GM12878 (cell line): Measurements from ENCODE around the gene EYS. TPM values are rescaled to one million over a fixed set of nuclear protein-coding genes. Genes with fewer than 3 reads are reported as not detected.

Experiments used
- ATAC-seq: fragments of 200-7000 bp; cut with Tn5 transposase; 3 replicates; pipeline ENCODE4 v1.9.1; 2020; ENCODE audit warnings: mild to moderate bottlenecking, moderate library complexity
- BruUV-seq: library from RNA; stranded (reverse); fragments of 400-500 nt; replicated peaks from 2 replicates; lab custom pipeline; 2021; lab: Mats Ljungman, UMichigan
- CTCF ChIA-PET: fragments of 300-600 bp; sonication (Branson Sonifier 250); formaldehyde crosslinking; extraction: SDS; loops from one replicate; lab custom pipeline; 2021; ENCODE audit warnings: inconsistent platforms; lab: Yijun Ruan, JAX
- POLR2A ChIA-PET: fragments of 350-600 bp; formaldehyde crosslinking; extraction: SDS; loops from one replicate; lab custom pipeline; 2021; ENCODE audit warnings: inconsistent platforms; lab: Charles Lee
- RAD21 ChIA-PET: fragments of 300-600 bp; sonication (Branson Sonifier 250); formaldehyde crosslinking; loops from one replicate; lab custom pipeline; 2023; ENCODE audit warnings: antibody characterized with exemption; ENCODE audit not compliant: unreplicated experiment; lab: Charles Lee
- SMC1A ChIA-PET: fragments of 300-600 bp; sonication (Branson Sonifier 250); formaldehyde crosslinking; loops from one replicate; lab custom pipeline; 2023; ENCODE audit not compliant: unreplicated experiment, uncharacterized antibody; lab: Charles Lee
- DNase-seq: peaks from one replicate; pipeline ENCODE4 v3.0.0-alpha.2; 2011; ENCODE audit warnings: low read depth, low spot score
- FAIRE-seq: peaks from 3 replicates; lab custom pipeline; 2011; peaks lifted over from hg19 to GRCh38; lab: Jason Lieb, UNC
- H2AFZ ChIP-seq: 2 replicates; pipeline ENCODE4 v1.6.0; 2011; ENCODE audit warnings: low read depth, low read length, control low read depth; ENCODE audit not compliant: control insufficient read depth
- H3K27ac ChIP-seq: 2 replicates; pipeline ENCODE4 v1.5.1; 2011; ENCODE audit warnings: control low read depth; ENCODE audit not compliant: control insufficient read depth, insufficient read depth
- H3K27me3 ChIP-seq, 2 experiments: replicated peaks in 1 of 2; 2 replicates each; pipeline versions ENCODE4 v1.6.0 to v1.6.1; 2011; ENCODE audit warnings: low read length in 1 of 2; ENCODE audit not compliant: control insufficient read depth in 2 of 2, insufficient read depth in 2 of 2
- H3K36me3 ChIP-seq, 2 experiments: 2 replicates each; pipeline ENCODE4 v1.5.1; 2011; ENCODE audit warnings: low read length in 1 of 2; ENCODE audit not compliant: control insufficient read depth in 2 of 2, insufficient read depth in 2 of 2
- H3K4me1 ChIP-seq: 2 replicates; pipeline ENCODE4 v1.6.1; 2011; ENCODE audit warnings: mild to moderate bottlenecking, low read length, moderate library complexity, mixed read lengths; ENCODE audit not compliant: control insufficient read depth, insufficient read depth
- H3K4me2 ChIP-seq: 2 replicates; pipeline ENCODE4 v1.6.0; 2011; ENCODE audit warnings: control low read depth; ENCODE audit not compliant: control insufficient read depth, insufficient read depth
- H3K4me3 ChIP-seq: fragments of 200-600 bp; sonication (generic); 2 replicates; pipeline ENCODE4 v1.5.1; 2016
- H3K79me2 ChIP-seq: 2 replicates; pipeline ENCODE4 v1.6.0; 2011; ENCODE audit warnings: low read length; ENCODE audit not compliant: control insufficient read depth, insufficient read depth
- H3K9ac ChIP-seq: 2 replicates; pipeline ENCODE4 v1.8.0; 2011; ENCODE audit warnings: low read length, control low read depth, mixed read lengths; ENCODE audit not compliant: control insufficient read depth, insufficient read depth
- H3K9me3 ChIP-seq: replicated peaks from 3 replicates; pipeline ENCODE4 v1.5.1; 2011; ENCODE audit warnings: mild to moderate bottlenecking, low read length; ENCODE audit not compliant: control insufficient read depth, insufficient read depth
- H4K20me1 ChIP-seq: 2 replicates; pipeline ENCODE4 v1.6.0; 2011; ENCODE audit not compliant: control insufficient read depth, insufficient read depth
- CEBPZ ChIP-seq: fragments of 150-350 bp; IDR thresholded peaks from 2 replicates; pipeline ENCODE4 v1.6.1; 2016; ENCODE audit warnings: low read depth, low read length
- CREB1 ChIP-seq: IDR thresholded peaks from 2 replicates; pipeline ENCODE4 v1.6.1; 2012; ENCODE audit warnings: low read depth, mild to moderate bottlenecking, inconsistent platforms
- E4F1 ChIP-seq: fragments of 450-650 bp; IDR thresholded peaks from 2 replicates; pipeline ENCODE4 v1.6.1; 2018; ENCODE audit warnings: borderline replicate concordance, mild to moderate bottlenecking; ENCODE audit not compliant: partially characterized antibody
- EGR1 ChIP-seq, 2 experiments: IDR thresholded peaks; 1 replicate in 1 of 2; 2 replicates in 1 of 2; pipeline ENCODE4 v1.6.1; 2011 to 2012; ENCODE audit warnings: low read depth in 2 of 2, low read length in 2 of 2, borderline replicate concordance in 1 of 2, mild to moderate bottlenecking in 1 of 2, moderate library complexity in 1 of 2
- GATAD2B ChIP-seq: fragments of 450-650 bp; conservative IDR thresholded peaks from 2 replicates; pipeline ENCODE4 v1.6.1; 2017; ENCODE audit warnings: low read depth, mild to moderate bottlenecking, moderate library complexity
- MXI1 ChIP-seq: fragments of 150-350 bp; IDR thresholded peaks from 2 replicates; pipeline ENCODE4 v1.6.1; 2011; ENCODE audit warnings: low read depth, mild to moderate bottlenecking, inconsistent platforms, low read length, improper control_type of control experiment
- MYB ChIP-seq: fragments of 150-350 bp; IDR thresholded peaks from 2 replicates; pipeline ENCODE4 v1.6.1; 2014; ENCODE audit warnings: mild to moderate bottlenecking, low read depth, low read length, borderline replicate concordance
- NR2C1 ChIP-seq: fragments of 450-650 bp; IDR thresholded peaks from 2 replicates; pipeline ENCODE4 v1.6.1; 2017; ENCODE audit warnings: antibody characterized with exemption, mild to moderate bottlenecking, moderate library complexity
- PAX5 ChIP-seq: IDR thresholded peaks from 2 replicates; pipeline ENCODE4 v1.6.1; 2011; ENCODE audit warnings: low read depth, low read length, borderline replicate concordance
- RELA ChIP-seq: fragments of 450-650 bp; IDR thresholded peaks from 2 replicates; pipeline ENCODE4 v1.8.0; 2014; ENCODE audit warnings: borderline replicate concordance; ENCODE audit not compliant: partially characterized antibody
- SPI1 ChIP-seq: IDR thresholded peaks from 2 replicates; pipeline ENCODE4 v1.6.1; 2011; ENCODE audit warnings: low read depth, mild to moderate bottlenecking, low read length, moderate library complexity, borderline replicate concordance; ENCODE audit not compliant: insufficient read depth
- TAF1 ChIP-seq: IDR thresholded peaks from 2 replicates; pipeline ENCODE4 v1.6.1; 2011; ENCODE audit warnings: mild to moderate bottlenecking, low read depth, low read length, borderline replicate concordance
- USF1 ChIP-seq: IDR thresholded peaks from 2 replicates; pipeline ENCODE4 v1.6.1; 2011; ENCODE audit warnings: borderline replicate concordance, low read depth, mild to moderate bottlenecking, moderate library complexity, mixed read lengths, low read length; ENCODE audit not compliant: insufficient read depth; ENCODE audit errors: extremely low read length
- WGBS: methylation state at CpG from one replicate; pipeline ENCODE4 v1.1.6; 2016; ENCODE audit warnings: low lambda C conversion rate; ENCODE audit not compliant: insufficient replicate concordance, insufficient coverage; ENCODE audit errors: missing lambda C conversion rate; 5-methylcytosine and 5-hydroxymethylcytosine counted together
- in situ Hi-C: fragments of 300-500 bp; cut with MboI; formaldehyde crosslinking; loops from 9 replicates; pipeline ENCODE4 v1.14.3; 2018; ENCODE audit warnings: mixed read lengths
- intact Hi-C: fragments of 100-400 bp; cut with micrococcal nuclease; formaldehyde crosslinking; loops from one replicate; pipeline ENCODE4 v1.14.2; 2022; ENCODE audit not compliant: unreplicated experiment
- polyA plus RNA-seq, 11 experiments: library from polyadenylated mRNA; depleted of rRNA in 4 of 11; unstranded in 6 of 11; stranded (reverse) in 5 of 11; fragments of >200 nt; fragmentation: Nextera tagmentation in 4 of 11; fragmentation: Illumina TruSeq in 1 of 11; extraction: Ambion mirVana in 4 of 11; extraction: Trizol in 1 of 11; gene quantifications; 1 replicate in 1 of 11; 2 replicates in 10 of 11; pipeline versions ENCODE4 v1.2.1 to v1.2.3, GENCODE V29; 2011 to 2016; ENCODE audit warnings: inconsistent platforms in 2 of 11, missing spikeins in 2 of 11, low read depth in 1 of 11
- total RNA-seq, 4 experiments: library from RNA; depleted of rRNA in 3 of 4; stranded (reverse); fragments of >200 nt in 3 of 4; fragmentation: Illumina TruSeq in 1 of 4; extraction: Trizol in 1 of 4; gene quantifications; 2 replicates each; pipeline versions ENCODE4 v1.2.1 to v1.2.3, GENCODE V29; 2013 to 2021

Gene EYS
- total and polyA plus RNA-seq, 10 of the 15 experiments (the other 5 are each of a cell fraction or from before 2014, with no cell fraction given), result under 0.01 to 0.14 (median 0.02) TPM; not detected in 1

GRCh38 chr6:64034291-64034690 lies 1672.7 kb downstream of the EYS start:
- Histone ChIP-seq H3K4me3 (no peak overlapping the region), H3K27ac (no peak overlapping the region), H3K9me3 (no peaks in the 10 kb centered on the region), H3K9ac (no peak overlapping the region), H3K36me3 (no peaks in the 10 kb centered on the region), H3K27me3 (no peaks in the 10 kb centered on the region), H3K4me2 (no peak overlapping the region), H2AFZ (no peak overlapping the region), H3K79me2 (no peaks in the 10 kb centered on the region), H4K20me1 (no peaks in the 10 kb centered on the region), H3K4me1 (no peaks in the 10 kb centered on the region)
- 55% methylated on average over 4 of the region's 4 CpGs for WGBS
- ChIA-PET RAD21 (no interaction called here), SMC1A (no interaction called here), POLR2A (no interaction called here), CTCF (no interaction called here)
- FAIRE-seq, result no peak
- no peak for DNase-seq
- intact Hi-C loops (no loop called here), in situ Hi-C loops (no loop called here)
- no TSS peak for BruUV-seq
- no peak for ATAC-seq
- TF ChIP-seq NR2C1 (no peak), MYB (no peak), CEBPZ (no peak), RELA (no peak), EGR1 (IDR thresholded peaks at IDR 0.05; ENCODE audit: borderline replicate concordance in 1 of 2, low read depth in 2 of 2, low read length in 2 of 2) (no peak), USF1 (no peak), GATAD2B (no peak), PAX5 (no peak), TAF1 (no peak), E4F1 (no peak), MXI1 (no peak), SPI1 (no peak), CREB1 (no peak)
